ENCODE measurements around the gene DUSP18.
"Not testable (repeated sequence)": the region's sequence is repeated elsewhere in the genome, so short reads cannot be mapped to it uniquely, and the experiment has no call there.

DUSP18 gene

DNA sequence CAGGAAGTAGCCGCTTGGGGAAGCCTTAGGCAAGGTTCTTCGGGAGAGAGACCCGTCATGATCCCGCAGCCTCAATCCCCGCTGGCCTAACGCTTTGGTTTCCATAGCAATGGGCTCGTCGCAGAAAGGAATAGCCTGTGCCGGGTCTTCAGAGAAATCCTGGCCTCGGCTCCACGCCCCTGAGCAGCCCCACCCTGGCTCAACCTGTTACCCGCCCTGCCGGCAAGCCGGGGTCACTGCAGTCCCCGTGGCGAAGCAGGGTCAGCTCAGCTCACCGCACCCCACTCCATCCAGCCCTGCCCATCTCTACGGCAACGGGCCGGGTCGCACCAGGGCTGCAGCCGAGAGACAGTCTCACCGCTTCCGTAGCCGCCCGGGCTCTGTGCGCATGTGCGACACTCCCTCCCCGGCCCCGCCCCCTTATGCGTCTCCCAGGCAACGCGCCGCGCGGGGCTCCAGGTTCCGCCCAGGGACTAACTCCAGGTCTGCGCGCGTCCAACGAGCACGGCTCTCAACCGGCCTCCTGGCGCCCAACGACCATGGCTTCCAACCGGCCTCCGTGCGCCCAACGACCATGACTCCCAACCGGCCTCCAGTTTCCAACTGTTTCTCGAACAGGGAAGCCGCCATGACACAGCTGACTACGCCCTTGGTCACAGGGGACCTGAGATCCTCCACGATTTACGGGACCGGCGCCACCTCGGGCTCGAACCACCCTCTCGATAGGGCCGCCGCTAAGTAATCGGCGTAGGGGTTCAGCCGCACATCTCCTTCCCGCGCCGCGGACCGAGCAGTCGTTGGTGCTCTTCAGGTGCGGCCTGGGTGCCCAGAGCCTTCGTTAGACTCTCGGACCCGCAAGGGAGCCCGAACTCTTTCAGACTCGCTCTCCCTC, at the start of gene DUSP18:
TSS of gene DUSP18 (minus strand) at position 382 of the 892 bp plus-strand sequence. CDS start 3,872 bp downstream, outside the sequence.
- peak; percentile 90 for DNase-seq

DNA sequence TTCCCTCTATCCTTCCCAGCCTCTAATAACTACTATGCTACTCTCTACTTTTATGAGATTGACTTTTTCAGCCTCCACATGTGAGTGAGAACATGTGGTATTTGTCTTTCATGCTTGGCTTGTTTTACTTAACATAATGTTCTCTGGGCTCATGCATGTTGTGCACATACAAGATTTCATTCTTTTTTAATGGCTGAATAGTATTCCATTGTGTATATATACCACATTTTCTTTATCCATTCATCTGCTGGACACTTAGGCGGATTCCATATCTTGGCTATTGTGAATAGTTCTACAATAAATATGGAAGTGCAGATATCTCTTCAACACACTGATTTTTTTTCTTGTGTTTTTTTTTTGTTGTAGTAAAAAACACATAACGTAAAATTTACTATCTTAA, 46.4 kb upstream of the DUSP18 start:
- no peak for DNase-seq

DNA sequence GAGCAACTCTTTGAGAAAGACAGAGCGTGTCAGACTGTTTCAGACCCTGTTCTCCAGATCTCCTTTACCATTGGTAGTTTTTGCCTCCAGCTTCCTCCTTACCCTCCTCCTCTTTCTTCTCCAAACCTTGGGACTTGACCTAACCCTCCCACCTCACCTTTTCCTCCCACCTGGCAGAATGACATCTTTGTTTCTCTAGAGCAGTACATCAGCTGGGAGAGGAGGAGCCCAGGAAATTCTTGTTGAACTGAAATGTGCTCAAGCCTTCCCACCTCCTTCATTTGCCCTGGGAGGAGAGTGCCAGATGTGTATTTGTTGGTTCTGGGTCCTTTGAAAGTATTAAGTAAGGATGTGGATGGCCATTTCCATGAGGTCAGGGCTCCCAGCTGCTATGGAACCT, 44.4 kb upstream of the DUSP18 start:
- no peak for DNase-seq

DNA sequence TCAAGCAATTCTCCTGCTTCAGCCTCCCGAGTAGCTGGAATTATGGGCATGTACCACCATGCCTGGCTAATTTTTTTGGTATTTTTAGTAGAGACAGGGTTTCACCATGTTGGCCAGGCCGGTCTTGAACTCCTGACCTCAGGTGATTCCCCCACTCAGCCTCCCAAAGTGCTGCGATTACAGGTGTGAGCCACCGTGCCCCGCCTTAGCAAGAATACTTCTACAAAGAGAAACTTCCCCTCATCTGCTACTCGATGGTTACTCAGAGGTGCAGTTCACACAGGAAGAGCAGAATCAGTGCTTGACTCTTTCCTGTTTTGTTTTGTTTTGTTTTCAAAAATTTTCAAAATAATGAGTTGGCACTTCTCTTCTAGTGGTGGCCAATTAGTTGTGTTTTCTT, 42.3 kb upstream of the DUSP18 start:
- not testable (repeated sequence) for DNase-seq

DNA sequence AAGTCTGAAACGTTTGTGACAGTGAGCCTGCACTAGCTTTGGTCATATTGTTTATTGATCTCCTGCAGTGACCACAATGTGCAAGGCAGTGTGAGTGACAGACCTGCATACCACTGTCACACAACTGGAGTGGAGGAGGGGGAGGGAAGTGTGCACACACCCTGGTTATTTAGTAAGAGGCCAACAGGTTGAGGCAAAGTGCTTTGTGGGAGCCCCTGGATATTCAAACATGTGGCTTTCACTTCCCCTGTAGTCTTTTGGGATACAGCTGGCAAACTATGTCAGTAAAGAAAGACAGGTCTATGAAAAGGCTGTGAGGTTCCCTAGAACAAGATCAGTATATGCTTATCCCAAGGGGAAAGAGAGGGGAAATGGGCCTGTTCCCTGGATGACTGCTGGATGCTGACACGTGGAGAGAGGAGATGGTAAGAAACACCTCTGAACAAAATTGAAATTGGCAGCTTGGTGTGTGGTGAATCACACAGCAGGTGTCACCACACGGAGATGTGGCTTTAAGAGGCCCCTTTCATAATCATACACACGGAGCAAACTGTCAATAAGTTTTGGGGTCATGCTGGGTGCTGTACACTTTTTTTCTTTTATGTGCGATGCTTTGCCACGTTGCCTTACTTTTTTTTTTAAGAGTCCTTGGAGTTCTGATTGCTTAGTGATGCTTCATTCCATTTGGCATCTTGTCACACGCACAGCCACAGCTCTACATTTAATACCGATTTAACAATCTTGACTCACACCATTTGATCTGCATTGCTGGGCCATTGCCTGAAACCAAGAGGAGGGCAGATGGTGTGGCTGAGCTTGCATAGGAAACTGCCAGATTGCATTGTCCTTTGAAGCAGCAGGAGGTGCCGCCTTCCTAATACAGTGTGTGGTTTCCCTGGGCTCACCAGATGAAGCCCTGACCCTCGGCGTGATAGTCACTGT, 38.3 kb upstream of the DUSP18 start:
- peak; percentile 73 for DNase-seq

DNA sequence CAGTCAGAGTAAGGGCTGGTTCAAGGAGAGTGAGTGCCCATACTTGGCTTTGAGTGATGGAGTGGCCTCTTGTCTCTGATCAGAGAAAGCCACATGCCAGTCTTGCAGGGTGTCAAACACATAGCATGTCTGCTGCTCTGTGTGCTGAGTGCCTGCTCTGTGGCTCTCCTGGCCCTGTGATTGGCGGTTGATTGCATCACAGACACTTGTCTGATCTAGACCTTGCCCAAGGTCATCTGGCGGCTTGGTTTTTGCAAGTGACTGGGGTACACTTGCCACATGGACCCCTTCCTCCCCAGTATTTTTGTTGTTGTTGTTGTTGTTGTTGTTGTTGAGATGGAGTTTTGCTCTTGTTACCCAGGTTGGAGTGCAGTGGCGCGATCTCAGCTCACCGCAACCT, 37.3 kb upstream of the DUSP18 start:
- DNase-seq = no peak

DNA sequence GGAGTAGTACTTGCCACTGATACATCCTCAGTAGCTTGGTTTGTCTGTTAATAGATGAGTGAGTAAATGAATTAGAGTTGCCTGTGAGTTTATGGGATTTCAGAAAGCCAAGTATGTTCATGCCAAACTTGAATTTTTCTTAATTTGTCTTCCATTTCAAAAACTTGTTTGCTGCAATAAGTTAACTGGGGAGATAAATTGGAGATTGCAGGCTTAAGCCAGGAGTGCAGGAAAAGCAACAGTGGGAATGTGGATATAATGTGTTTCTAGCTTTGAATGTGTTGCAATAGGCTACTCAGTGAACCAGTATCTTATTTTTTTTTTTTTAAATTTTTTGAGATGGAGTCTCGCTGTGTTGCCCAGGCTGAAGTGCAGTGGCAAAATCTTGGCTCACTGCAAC, 35.2 kb upstream of the DUSP18 start:
- no peak for DNase-seq

DNA sequence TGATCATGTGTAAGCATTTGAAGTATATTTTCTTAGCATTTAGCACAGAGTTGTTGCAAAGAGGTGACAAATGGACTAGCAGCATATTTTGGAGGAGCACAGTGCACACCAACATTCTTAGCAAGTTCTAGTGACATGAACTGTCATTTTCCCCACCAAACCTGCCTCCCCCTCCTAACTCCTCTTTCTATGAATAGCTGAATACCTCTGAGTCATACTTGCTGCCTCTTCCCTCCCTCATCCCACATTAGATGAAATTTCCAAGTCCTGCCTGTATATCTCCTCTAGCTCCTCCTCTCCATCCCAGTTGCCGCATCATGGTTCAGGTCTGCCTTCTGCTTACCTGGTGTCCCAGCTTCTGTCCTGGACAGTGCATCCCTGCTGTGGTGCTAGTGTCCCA, 34.2 kb upstream of the DUSP18 start:
- DNase-seq = no peak

DNA sequence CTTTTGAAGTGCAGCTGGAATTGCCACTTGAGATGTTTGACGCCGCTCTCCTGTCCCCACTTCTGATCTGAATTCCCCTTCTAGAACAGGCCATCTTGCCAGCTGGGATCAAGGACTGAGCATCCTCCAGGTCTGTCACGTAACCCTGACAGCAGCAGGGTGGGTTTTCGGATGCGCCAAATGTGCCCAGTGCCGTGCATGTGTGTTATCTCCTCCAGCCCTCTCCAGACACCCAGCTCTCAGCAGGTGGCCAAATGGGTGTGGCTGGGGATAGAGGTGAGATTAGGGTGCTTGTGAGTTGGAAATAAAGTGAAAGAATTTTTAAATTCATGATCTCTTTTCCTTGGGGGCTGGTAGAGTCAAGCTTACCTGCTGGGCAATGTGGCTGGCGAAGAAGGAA, 30.3 kb upstream of the DUSP18 start:
- DNase-seq = no peak

DNA sequence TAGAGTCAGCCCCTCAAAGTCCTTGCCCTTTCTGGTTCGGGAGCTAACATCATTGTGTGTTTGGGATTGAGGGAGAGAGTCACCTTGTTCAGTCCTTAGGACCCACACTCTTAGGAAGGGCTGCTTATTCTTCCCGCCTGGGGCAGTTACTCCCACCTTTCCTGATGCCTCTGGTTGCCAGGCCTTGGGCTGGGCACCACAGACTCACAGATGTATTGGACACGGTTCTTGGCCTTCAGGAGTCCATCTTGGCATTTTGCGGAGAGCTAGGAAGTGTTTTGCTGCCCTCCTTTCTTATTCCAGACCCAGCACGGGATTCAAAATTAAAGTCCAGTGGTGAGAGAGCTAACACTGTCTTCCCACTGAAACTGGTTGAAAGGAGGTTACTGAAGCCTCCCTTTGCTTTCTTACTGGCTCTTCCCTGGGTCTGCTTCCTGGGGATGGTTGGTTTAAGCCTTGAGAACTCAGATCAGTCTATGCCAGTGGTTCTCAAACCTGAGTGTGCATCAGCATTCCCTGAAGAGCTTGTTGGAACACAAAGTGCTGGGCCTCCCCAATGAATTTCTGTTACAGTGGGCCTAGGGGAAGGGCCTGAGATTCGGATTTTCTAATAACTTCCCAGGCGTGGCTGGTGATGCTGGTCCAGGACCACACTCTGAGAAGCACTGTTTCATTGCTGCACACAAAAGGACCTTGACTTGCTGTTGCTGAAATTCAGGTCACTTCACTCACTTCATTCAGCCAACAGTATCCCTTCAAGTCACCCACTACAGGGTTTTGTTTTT, 28.4 kb upstream of the DUSP18 start:
- DNase-seq = no peak

DNA sequence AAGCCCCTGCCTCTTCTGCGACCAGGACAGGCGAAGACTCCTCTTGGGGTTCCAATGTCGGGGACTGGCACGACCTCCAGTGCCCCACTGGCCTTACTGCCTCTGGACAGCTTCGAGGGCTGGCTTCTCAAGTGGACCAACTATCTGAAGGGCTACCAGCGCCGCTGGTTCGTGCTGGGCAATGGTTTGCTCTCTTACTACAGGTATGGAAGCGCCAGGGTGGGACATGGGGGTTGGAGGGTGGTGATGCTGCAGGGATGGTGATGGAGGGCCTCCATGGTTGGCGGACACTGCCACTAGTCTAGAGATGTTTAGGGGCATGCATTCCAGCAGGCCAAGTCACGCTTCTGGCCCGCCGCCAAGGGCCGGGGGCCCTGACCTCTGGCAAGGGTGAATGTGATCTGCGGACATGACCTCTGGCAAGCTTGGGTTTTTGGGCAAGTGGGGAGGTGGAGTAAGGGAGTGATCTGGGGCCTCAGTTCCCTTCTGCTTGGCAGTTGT, 27.7 kb upstream of the DUSP18 start:
- no peak for DNase-seq

DNA sequence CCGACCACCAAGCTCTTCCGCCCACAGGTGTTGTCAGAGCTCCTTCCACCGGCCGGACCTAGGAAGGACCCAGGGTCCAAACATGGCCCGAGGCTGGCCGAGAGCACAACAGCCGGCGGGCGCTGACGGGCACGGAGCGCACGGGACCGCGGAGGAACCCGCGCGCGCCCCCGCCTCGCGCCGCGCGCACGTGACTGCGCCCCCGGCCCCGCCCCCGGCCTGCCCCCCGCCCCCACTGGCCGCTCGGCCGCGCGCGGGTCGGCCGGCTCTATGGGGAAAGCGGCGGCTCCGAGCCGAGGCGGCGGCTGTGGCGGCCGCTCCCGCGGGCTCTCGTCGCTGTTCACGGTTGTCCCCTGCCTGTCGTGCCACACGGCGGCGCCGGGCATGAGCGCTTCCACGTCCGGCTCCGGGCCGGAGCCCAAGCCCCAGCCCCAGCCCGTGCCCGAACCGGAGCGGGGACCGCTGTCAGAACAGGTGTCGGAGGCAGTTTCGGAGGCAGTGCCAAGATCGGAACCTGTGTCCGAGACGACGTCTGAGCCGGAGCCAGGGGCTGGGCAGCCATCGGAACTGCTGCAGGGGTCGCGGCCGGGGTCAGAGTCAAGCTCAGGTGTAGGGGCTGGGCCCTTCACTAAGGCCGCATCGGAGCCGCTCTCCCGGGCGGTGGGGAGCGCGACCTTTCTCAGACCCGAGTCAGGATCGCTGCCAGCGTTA, 27.1 kb upstream of the DUSP18 start, which contains the start of gene OSBP2:
TSS of gene OSBP2 (plus strand) at position 235 of the 711 bp plus-strand sequence. CDS start at position 271, 36 bp downstream.
- DNase-seq = peak; percentile 52

DNA sequence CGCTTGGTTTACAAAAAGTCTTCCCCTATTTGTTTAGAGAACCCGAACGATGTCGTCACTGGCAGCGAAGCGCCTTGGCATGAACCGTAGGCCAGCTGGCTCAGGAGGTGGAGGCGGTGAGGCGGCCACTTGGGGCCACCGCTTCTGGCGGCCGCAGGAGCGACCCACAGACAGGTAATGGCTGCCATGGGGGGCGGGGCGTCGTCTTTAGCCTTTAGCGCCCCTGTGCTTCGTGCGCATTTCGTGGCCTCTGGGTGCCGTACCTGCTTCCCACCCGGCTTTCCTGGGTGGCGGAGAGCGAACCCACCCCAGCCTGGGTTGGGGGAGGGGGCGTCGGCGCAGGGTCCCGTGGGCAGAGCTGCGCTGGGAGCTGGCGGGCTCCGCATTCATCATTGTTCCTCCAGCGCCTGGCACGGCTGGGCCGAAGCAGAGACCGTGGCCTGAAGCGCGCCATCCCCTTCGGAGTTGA, 26.5 kb upstream of the DUSP18 start:
- peak; percentile 73 for DNase-seq

DNA sequence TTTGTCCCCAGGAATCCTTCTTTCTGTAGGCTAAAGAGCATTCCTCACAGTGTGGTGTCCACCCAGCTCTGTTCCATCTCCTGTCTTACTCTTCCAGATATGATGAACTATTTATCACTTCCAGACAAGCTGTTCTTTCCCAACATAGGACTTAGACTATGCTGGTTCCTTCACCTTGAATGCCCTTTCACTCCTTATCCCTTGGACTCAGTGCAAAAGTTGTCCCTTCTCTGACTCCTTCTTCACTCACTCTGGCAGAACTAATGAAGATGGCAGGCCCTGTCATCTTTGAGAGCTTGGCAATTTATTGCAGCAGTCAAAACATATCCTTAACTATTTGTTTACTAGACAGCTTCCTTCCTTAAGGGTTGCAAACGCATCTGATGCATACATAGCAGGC, 23.5 kb upstream of the DUSP18 start:
- no peak for DNase-seq

DNA sequence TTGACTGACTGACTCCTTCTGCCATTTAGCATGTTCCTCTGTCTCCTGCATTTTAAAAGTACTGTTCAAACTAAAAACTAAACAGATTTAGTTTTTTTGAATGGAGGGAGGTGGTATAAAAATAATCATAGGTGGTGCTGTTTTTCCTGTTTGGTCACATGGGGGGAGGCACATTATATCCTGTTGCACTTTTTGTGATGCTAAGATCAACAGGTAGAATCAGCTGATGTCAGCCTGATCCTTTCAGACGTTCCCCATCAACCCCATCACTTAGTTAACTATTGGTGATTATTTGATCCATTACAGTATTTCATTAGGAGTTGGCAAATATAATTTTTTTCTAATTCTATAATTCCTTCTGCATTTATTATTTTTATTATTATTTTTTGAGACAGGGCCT, 21.9 kb upstream of the DUSP18 start:
- no peak for DNase-seq

DNA sequence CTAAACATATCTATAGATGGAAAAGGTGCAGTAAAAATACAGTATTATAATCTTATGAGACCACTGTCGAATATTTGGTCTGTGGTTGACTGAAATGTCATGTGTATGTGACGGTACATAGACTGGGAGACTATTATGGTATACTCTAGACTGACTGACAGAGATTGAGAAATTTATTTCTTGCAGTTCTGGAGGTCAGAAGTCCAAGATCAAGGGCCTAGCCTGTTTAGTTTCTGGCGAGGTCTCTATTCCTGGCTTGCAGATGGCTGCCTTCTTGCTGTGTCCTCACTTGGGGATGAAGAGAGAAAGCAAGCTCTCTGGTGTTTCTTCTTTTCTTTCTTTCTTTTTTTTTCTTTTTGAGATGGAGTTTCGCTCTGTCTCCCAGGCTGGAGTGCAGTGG, 19.7 kb upstream of the DUSP18 start:
- DNase-seq = no peak

DNA sequence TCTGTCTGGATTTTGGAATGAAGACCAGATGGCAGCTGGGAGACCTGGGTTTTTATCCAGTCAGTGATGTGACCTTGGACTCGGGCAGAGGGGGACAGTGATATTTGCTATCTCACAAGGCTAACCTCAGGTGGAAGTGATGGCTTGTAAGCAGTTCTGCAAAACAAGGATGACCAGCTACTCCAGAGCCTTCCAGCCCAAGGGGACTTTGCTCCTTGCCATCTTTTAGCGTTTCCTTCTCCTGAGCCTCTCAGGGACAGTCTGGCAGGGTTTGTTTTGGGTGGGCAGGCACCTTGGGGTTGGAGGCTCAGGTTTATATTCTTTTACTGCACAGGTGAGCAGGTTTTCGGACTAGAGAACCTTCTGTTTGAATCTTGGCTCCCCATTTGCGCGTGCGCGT, 17.5 kb upstream of the DUSP18 start:
- no peak for DNase-seq

DNA sequence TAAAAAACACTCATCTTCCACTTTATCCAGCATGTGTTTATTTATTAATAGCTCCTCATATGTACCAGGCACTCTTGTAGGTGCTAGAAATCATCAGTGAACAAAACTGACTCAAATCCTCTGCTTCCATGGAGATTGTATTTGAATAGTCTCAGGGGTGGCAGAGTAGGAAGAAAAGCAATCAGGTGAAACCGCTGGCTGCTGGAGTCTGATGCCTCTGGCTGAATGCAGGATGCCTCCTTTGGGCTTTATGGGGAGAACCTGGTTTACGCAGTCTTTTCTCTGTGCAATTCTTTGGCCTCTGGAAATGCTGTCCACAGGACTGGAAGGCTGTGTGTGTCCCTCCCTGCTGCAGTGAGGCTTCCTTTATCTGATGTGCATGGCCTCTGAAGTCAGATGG, 14.2 kb upstream of the DUSP18 start:
- no peak for DNase-seq

DNA sequence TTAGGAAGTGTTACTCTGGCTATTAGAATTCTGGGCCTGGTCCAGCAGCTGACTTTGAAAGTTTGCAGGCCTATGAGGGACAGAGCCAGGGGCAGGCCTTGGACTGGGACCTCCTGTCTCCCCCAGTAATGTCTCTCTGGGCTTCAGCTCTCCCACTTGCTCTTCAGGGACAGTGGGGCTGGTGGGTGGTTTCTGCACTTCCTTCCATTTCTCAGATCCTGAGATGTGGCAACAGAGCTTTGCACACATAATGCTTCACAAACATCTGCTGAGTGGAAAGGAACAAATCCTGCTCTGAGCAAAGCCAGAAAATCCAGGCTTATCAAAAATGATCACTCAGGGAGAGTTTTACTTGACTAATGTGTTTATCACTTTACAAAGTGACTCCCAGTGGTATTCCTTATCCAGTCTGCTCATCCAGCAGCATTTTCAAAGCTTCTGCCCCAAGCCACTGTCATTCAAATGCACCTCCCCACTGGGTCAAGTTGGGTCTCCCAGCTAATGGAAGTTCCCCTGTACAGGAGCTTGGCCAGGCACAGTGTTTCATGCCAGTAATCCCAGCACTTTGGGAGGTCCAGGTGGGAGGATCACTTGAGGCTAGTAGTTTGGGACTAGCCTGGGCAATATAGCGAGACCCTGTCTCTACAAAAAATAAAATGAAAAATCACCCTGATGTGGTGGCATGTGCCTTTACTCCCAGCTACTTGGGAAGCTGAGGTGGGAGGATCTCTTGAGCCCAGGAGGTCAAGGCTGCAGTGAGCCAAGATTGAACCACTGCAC, 13.5 kb upstream of the DUSP18 start:
- DNase-seq = no peak

DNA sequence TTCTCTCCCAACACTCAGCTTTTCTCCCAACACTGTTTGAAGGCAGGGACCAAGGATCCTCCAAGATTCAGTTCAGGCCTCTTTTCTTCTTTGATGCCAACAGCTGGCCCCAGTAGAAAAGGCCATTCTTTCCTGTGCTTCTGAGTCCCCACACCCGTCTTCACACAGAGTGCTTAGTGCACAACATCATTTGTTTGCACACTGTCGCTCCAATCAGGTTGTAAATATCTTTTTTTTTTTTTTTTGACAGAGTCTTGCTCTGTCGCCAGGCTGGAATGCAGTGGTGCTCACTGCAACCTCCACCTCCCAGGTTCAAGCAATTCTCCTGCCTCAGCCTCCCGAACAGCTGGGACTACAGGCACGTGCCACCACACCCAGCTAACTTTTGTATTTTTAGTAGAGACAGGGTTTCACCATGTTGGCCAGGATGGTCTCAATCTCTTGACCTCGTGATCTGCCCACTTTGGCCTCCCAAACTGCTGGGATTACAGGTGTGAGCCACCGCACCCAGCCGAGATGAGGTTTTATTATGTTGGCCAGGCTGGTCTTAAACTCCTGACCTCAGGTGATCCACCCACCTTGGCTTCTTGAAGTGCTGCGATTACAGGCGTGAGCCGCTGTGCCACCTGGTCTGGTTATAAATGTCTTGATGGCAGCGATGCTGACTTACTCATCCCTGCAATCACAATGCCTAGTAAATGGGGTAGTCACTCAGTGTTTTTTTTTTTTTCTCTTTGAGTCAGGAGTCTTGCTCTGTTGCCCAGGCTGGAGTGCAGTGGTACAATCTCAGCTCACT, 12.4 kb upstream of the DUSP18 start:
- not testable (repeated sequence) for DNase-seq
